ENCODE data around the gene TUBB4B.
A peak's percentile ranks its signal among the peaks of the same experiment; 100 is the strongest.

TUBB4B gene

DNA sequence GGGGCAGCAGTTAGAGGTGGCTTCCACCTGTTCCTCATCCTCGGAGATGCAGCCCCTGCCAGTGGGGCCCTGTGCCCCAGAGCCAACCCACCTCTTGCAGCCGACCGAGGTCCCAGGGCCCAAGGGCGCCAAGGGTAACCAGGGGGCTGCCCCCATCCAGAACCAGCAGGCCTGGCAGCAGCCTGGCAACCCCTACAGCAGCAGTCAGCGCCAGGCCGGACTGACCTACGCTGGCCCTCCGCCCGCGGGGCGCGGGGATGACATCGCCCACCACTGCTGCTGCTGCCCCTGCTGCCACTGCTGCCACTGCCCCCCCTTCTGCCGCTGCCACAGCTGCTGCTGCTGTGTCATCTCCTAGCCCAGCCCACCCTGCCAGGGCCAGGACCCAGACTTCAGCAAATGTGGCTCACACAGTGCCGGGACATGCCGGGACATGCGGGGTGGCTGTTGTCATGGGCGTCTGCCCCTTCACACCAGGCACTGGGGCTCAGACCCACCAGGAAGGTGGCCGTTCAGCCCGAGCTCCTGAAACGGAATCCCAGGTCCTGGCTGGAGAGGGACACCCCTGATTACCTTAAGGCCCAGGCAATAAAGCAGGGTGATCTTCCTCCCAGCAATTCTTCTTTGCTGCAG, 15.3 kb upstream of the TUBB4B start:
- no peak for DNase-seq (ENCODE audit: low spot score)

DNA sequence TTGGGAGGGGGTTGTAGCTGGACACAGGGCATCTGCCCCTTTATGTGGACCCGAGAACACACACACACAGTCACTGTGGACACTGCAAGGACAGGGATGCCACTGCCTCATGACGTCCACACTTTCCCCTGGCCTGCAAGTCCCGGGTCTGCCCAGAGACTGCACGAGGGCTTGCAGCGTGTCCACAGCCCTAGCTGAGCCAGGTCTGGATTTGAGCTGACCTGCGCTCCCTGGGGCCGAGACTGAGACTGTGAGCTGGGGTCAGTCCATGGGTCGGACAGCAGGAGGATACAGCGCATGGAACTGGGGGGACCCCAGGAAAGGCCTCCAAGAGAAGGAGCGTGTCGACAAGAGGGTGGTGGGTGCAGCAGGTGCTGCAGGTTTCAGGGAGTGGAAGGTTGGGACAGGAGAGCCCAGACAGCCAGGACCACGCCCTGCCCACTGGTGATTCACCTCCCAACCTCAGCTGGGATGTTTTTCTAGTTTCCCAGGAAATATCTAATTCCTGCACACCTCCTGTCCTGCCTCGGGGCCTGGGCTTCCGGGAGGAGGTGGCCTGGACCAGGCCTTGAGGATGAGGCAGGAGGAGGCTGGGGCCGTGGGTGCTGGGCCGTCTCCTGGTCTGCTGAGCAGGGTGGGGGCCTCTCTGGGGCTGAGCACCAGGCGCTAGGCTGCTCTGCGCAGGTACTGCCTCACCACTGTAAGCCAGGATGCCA, 14.6 kb upstream of the TUBB4B start:
- DNase-seq (ENCODE audit: low spot score): no peak

- DNase-seq (ENCODE audit: low spot score): peak; percentile 85
Measured at GRCh38 chr9:137227054-137227852, 13.8 kb upstream of the TUBB4B start, which contains the start of gene RNF224. Gene RNF224, plus strand, starts transcription at chr9:137227502. Its CDS starts 834 bp downstream, at chr9:137228336.

DNA sequence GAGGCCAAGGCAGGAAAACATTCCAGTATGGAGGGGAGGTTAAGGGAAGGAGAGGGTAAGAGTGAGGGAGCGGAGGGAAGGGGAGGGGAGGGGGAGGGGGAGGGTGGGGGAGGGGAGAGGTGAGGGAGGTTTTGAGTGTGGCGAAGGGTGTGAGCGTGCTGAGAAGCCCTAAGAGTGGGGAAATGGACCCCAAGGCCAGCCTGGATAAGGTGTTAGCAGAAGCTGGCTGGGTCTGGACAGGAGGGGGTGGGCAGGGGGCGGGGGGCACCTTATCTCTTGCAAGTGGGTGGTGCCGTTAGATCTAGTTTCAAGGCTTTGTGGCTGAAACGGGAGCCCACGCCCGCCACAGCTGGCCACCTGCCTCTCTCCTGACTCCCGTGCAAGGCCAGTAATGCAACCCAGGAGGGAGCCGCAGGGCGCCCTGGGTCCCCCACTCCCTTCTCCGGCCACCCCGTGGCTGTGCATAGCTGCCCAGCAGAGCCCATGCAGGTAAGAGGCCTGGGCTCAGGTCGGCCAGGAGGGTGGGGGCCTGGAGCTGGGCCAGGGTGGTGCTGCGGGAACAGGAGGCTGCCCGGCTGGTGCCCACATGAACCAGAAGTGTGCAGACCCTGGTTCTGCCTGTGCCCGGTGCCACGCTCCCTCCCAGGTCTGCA, 13.1 kb upstream of the TUBB4B start:
- no peak for DNase-seq (ENCODE audit: low spot score)

DNA sequence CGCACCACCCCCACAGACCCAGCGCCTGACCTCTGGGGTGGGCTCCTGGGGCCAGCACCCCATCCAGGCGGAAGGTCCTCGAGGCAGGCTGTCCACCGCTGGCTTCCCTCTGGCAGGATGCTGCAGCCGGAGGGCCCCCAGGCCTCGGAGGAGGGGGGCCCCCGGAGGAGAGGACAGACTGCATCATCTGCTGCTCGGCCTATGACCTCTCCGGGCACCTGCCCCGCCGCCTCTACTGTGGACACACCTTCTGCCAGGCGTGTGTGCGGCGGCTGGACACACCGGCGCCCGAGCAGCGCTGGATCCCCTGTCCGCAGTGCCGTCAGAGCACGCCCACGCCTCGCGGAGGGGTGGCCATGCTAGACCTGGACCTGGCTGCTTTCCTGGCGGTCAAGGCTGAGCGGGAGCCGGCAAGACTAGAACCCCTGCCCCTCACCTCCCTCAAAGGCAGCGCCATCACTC, 12.6 kb upstream of the TUBB4B start:
- no peak for DNase-seq (ENCODE audit: low spot score)

DNA sequence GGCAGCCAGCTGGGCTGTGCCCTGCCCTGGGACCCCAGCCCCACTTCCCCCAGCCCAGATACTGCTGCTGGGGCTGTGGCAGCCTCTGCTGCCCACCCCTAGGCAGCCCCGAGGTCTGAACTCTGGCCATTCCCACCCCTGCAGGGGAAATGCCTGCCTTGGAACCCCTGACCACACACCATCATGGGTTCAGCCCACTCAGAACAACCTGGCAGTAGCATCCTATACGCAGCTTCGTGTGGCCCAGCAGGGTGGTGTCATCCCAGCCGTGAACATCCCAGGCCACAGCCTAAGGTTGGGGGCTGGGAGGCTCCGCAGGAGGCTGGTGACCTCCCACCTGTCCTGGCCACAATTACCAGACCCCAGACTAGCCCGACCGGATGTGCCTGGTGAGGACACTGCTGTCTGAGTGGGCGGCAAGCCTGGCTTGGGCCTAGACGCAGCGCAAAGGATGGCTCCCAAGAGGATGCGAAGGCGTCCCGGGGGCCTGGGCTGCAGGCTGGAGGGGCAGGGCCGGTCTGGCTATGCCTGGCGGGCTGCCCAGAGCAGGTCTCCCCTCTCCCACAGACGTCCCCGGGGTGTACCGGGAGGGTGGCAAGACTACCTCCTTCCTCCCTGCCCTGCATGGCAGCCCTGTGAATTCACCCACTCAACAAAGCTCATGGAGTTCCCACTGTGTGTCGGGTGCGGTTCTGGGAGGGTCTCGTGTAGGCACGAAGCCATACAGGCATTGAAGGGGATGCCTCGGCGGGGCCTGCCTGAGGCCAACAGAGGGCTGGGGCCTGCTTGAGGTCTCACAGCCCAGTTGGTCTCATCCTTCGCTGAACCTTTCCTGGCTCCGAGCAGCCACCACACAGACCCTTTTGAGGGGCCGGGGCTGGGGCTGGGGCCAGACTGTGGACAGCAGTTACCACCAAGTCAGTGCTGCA, 11.9 kb upstream of the TUBB4B start:
- no peak for DNase-seq (ENCODE audit: low spot score)

GRCh38 chr9:137229903-137230704, 11.0 kb upstream of the TUBB4B start:
- DNase-seq (ENCODE audit: low spot score): no peak

DNA sequence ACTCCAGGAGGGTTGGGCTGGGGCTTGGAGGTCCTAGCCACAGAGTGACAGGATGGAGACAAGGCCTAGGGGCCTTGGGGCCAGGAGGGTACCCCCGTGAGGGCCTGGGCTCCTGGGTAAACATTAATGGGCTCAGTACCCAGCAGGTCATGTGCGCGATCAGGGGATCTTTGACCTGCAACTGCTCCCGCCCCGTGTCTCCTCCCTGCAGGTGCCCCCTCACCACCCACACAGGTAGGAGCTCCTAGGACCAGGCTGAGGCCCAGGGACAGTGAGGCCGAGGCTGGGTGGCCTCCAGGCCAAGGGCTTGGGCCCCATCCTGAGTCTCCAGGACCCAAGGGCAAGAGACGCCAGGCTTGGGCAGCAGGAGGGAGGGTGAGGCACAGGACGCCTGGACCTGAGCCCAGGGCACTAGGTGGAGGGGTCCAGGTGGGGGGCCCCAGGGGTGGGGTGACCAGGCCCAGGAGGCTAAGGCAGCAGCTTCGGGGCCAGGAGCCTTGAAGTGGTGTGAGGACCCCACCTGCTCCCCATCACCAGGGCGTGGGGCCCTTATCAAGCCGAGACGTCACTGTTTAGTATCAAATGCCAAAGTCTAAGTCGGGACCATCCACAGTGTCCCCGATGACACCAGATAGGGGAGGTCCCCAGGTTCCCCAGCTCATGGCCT, 10.2 kb upstream of the TUBB4B start, which contains the start of gene SLC34A3:
Gene SLC34A3 (plus strand): TSS at position 197 of the 667 bp plus-strand sequence. CDS start 802 bp downstream, outside the sequence.
- DNase-seq (ENCODE audit: low spot score): no peak

DNA sequence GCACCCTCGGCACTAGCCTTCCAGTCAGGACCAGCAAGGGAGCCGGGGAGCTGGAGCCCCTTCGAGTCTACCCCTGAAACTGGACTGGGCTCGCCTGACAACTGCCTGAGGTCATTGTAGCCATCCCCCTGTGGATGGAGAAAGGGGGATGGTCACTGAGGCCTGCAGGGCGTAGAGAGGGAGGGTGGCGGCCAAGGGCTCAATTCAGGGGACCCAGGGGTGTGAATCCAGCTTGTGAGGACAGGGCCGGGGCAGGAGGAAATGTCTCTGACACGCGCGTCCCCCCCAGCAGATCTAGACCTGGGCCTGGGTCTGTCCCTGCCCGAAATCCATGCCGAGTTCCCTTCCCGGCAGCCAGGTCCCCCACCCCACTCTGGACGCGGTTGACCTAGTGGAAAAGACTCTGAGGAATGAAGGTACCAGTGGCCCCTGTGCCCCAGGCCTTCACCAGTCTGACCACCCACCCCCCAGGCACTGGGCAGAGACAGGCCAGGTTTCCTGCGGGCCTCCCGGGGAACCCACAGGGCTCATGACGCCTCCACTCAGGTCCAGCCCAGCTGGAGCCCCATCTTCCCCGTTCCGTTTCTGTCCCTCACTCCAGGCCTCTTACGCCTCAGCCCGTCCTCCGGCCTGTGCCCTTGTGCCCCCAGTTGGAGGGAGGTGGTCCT, 9.6 kb upstream of the TUBB4B start:
- DNase-seq (ENCODE audit: low spot score): no peak

- DNase-seq (ENCODE audit: low spot score): no peak
Measured at GRCh38 chr9:137232101-137232500, 9.0 kb upstream of the TUBB4B start.

DNA sequence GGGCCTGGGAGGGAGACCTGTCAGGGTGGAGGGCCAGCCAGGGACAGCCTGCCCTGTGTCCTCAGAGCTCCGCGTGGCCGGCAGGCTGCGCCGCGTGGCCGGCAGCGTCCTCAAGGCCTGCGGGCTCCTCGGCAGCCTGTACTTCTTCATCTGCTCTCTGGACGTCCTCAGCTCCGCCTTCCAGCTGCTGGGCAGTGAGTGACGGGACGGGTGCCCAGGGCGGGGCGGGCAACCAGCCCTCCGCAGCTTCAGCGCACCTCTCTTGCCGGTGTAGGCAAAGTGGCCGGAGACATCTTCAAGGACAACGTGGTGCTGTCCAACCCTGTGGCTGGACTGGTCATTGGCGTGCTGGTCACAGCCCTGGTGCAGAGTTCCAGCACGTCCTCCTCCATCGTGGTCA, 8.6 kb upstream of the TUBB4B start:
- no peak for DNase-seq (ENCODE audit: low spot score)

- DNase-seq (ENCODE audit: low spot score): no peak
Measured at GRCh38 chr9:137233143-137233980, 7.7 kb upstream of the TUBB4B start.

DNA sequence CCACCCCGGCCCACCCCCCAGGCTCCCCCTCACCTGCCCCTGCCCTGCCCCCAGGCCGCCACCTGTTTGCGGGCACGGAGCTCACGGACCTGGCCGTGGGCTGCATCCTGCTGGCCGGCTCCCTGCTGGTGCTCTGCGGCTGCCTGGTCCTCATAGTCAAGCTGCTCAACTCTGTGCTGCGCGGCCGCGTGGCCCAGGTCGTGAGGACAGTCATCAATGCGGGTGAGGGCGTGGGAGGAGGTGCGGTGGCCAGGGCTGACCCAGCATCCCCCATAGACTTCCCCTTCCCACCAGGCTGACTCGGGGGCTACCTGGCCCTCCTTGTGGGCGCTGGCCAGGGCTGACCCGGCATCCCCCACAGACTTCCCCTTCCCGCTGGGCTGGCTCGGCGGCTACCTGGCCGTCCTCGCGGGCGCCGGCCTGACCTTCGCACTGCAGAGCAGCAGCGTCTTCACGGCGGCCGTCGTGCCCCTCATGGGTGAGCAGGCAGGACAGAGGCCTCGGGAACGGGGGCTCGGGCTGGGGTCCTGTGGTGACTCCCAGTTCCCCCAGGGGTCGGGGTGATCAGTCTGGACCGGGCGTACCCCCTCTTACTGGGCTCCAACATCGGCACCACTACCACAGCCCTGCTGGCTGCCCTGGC, 6.9 kb upstream of the TUBB4B start:
- no peak for DNase-seq (ENCODE audit: low spot score)

DNA sequence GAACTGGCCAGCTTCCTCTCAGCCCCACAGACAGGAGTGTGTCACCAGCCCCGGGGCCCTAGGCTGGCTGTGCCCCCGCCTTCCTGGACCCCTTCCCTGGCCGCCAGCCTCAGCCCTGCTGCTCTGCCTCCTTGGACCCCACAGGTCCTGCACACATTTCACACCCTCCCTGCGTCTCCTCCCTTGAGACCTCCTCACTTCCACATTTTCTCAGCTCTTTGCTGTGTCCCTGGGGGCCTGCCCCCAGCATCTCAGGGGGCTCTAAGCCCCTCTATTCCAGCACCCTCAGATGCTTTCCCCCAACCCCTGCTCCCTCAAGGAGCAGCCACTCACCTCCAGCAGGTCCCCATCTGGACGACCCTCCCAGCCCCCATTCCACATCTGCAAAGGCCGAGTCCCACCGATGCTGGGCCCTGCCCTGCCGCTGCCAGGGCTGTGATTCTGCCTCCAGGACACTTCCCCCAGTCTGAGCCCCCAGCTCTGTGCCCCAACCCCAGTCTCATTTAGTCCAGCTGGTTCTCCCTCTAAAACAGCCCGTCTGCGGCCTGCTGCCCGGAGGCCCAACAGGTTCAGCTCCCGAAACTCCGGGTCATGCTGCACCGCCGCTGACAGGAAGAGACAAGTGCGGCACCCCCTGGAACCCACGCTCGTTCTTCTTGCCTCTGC, 6.2 kb upstream of the TUBB4B start:
- DNase-seq (ENCODE audit: low spot score): no peak

GRCh38 chr9:137235424-137236237, 5.5 kb upstream of the TUBB4B start:
- DNase-seq (ENCODE audit: low spot score): no peak

Data from activated CD4-positive, alpha-beta T cell treated with anti-CD3 and anti-CD28 coated beads, Interleukin-2, Interleukin-4, amounts not matched to agents 100 ng/mL and 50 ng/mL, durations not matched to agents 16 hours and 8 hours (primary cell).